Prostate gland (tissue), 2 donors: ENCODE measurements around the gene CCDC146. TPM values are rescaled to one million over a fixed set of nuclear protein-coding genes. Genes with fewer than 3 reads are reported as not detected.

Source experiments
- DNase-seq: peaks from one replicate; pipeline ENCODE4 v3.0.0-alpha.2; 2019; ENCODE audit warnings: low spot score
- H3K27ac ChIP-seq, 2 donors: fragments of 200-600 bp; sonication (generic); 2 replicates each; pipeline ENCODE4 v1.5.1; 2017 to 2019
- H3K27me3 ChIP-seq: fragments of 200-600 bp; sonication (generic); replicated peaks from 2 replicates; pipeline ENCODE4 v1.5.1; 2019; ENCODE audit not compliant: insufficient read depth
- H3K36me3 ChIP-seq, 2 donors: fragments of 200-600 bp; sonication (generic); 1 replicate in 1 of 2; 2 replicates in 1 of 2; pipeline versions ENCODE4 v1.5.1 to v1.8.1; 2017 to 2019
- H3K4me1 ChIP-seq: fragments of 200-600 bp; sonication (generic); replicated peaks from 2 replicates; pipeline ENCODE4 v1.5.1; 2019
- H3K4me3 ChIP-seq, 2 donors: fragments of 200-600 bp; sonication (generic); 2 replicates each; pipeline ENCODE4 v1.5.1; 2017 to 2019
- H3K9me3 ChIP-seq: fragments of 200-600 bp; sonication (generic); 2 replicates; pipeline ENCODE4 v1.5.1; 2017
- POLR2A ChIP-seq: fragments of 450-650 bp; IDR thresholded peaks from one replicate; pipeline ENCODE4 v1.6.1; 2016; ENCODE audit warnings: antibody characterized with exemption, mild to moderate bottlenecking
- POLR2AphosphoS5 ChIP-seq: sonication (generic); formaldehyde crosslinking; IDR thresholded peaks from one replicate; pipeline ENCODE4 v1.6.1; 2017; ENCODE audit warnings: antibody characterized with exemption
- WGBS: methylation state at CpG from one replicate; pipeline ENCODE4 v1.1.5; 2018; 5-methylcytosine and 5-hydroxymethylcytosine counted together
- intact Hi-C: fragments of 100-400 bp; cut with DNase I; formaldehyde crosslinking; loops from one replicate; pipeline ENCODE4 v1.14.2; 2022
- total RNA-seq, 2 donors: library from RNA; depleted of rRNA; stranded (reverse); fragments of >200 nt; gene quantifications; one replicate each; pipeline ENCODE4 v1.1.0, GENCODE V29; 2016
- TF ChIP-seq, protein P1 (sequence below), 4 experiments: fragments of 200-600 bp in 2 of 4; fragments of 450-650 bp in 2 of 4; sonication (generic) in 2 of 4; IDR thresholded peaks; 1 replicate in 3 of 4; 2 replicates in 1 of 4; pipeline ENCODE4 v1.5.1; 2016 to 2019; ENCODE audit warnings: antibody characterized with exemption in 4 of 4, mild to moderate bottlenecking in 2 of 4, moderate library complexity in 2 of 4

CCDC146 gene
- total RNA-seq, 2 donors from 2014 or later: 16.5 to 21.4 TPM

- H3K4me3 ChIP-seq: no peak overlapping the region
- DNase-seq: no peak
- intact Hi-C loops: no loop called here
- H3K27ac ChIP-seq: no peak overlapping the region
- no peaks in the 10 kb centered on the region for H3K27me3 ChIP-seq
- H3K9me3 ChIP-seq: no peaks in the 10 kb centered on the region
- WGBS: 69% methylated on average over 6 of the region's 6 CpGs
- no peaks in the 10 kb centered on the region for H3K36me3 ChIP-seq
- H3K4me1 ChIP-seq: no peaks in the 10 kb centered on the region
- TF ChIP-seq POLR2A (no peak), POLR2AphosphoS5 (no peak)
- TF ChIP-seq, protein P1, sequence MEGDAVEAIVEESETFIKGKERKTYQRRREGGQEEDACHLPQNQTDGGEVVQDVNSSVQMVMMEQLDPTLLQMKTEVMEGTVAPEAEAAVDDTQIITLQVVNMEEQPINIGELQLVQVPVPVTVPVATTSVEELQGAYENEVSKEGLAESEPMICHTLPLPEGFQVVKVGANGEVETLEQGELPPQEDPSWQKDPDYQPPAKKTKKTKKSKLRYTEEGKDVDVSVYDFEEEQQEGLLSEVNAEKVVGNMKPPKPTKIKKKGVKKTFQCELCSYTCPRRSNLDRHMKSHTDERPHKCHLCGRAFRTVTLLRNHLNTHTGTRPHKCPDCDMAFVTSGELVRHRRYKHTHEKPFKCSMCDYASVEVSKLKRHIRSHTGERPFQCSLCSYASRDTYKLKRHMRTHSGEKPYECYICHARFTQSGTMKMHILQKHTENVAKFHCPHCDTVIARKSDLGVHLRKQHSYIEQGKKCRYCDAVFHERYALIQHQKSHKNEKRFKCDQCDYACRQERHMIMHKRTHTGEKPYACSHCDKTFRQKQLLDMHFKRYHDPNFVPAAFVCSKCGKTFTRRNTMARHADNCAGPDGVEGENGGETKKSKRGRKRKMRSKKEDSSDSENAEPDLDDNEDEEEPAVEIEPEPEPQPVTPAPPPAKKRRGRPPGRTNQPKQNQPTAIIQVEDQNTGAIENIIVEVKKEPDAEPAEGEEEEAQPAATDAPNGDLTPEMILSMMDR (IDR thresholded peaks at IDR 0.05): no peak
Measured at GRCh38 chr7:77258593-77258992, 136.2 kb downstream of the CCDC146 start.

- TF ChIP-seq, protein P1 (IDR thresholded peaks at IDR 0.05): no peak
- TF ChIP-seq POLR2A: no peak
- TF ChIP-seq POLR2AphosphoS5: no peak
- no peak for DNase-seq
- H3K4me3 ChIP-seq: no peak overlapping the region
- no peaks in the 10 kb centered on the region for H3K27me3 ChIP-seq
- H3K36me3 ChIP-seq: no peaks in the 10 kb centered on the region
- WGBS: 93% methylated on average over 4 of the region's 4 CpGs
- intact Hi-C loops: no loop called here
- no peak overlapping the region for H3K27ac ChIP-seq
- no peaks in the 10 kb centered on the region for H3K4me1 ChIP-seq
- H3K9me3 ChIP-seq: no peaks in the 10 kb centered on the region
Measured at GRCh38 chr7:77262316-77262715, 139.9 kb downstream of the CCDC146 start.

DNA sequence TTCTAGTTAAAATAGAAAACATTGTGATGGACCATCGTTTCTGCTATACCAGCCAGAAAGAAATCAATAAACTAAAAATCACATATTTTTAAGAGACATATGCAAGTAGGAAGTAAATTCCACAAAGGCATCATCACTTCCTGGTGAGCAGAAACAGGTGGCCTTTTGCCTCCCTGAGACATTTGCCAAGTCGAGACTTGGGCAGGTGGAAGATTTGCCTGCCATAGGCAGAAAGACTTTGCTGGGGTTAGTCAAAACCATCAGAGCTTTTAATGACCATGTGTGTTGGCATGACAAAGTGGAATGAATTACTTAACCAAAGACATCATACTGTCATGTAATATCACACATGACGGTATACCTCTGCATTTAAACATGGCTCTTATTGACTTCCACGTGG is 143.3 kb downstream of the CCDC146 start:
- Histone ChIP-seq H3K27me3 (no peaks in the 10 kb centered on the region), H3K27ac (no peak overlapping the region), H3K36me3 (no peaks in the 10 kb centered on the region), H3K4me1 (no peaks in the 10 kb centered on the region), H3K9me3 (no peaks in the 10 kb centered on the region), H3K4me3 (no peak overlapping the region)
- TF ChIP-seq POLR2AphosphoS5 (no peak), POLR2A (no peak)
- TF ChIP-seq, protein P1 (IDR thresholded peaks at IDR 0.05): no peak
- 79% methylated on average over 4 of the region's 4 CpGs for WGBS
- intact Hi-C loops: no loop called here
- no peak for DNase-seq

- Histone ChIP-seq H3K9me3 (no peaks in the 10 kb centered on the region), H3K4me3 (no peak overlapping the region), H3K27me3 (no peaks in the 10 kb centered on the region), H3K36me3 (no peaks in the 10 kb centered on the region), H3K4me1 (no peaks in the 10 kb centered on the region), H3K27ac (no peak overlapping the region)
- DNase-seq: no peak
- 91% methylated on average over 2 of the region's 2 CpGs for WGBS
- intact Hi-C loops: no loop called here
- no peak for TF ChIP-seq POLR2A
- TF ChIP-seq, protein P1 (IDR thresholded peaks at IDR 0.05): no peak
- no peak for TF ChIP-seq POLR2AphosphoS5
Measured at GRCh38 chr7:77266291-77266794, 143.9 kb downstream of the CCDC146 start.

GRCh38 chr7:77269360-77270093 is 147.1 kb downstream of the CCDC146 start:
- WGBS: 74% methylated on average over 4 of the region's 4 CpGs
- no peaks in the 10 kb centered on the region for H3K36me3 ChIP-seq
- no peak overlapping the region for H3K27ac ChIP-seq
- no peaks in the 10 kb centered on the region for H3K9me3 ChIP-seq
- TF ChIP-seq POLR2AphosphoS5 (no peak), POLR2A (no peak)
- TF ChIP-seq, protein P1 (IDR thresholded peaks at IDR 0.05): no peak
- intact Hi-C loops: no loop called here
- no peaks in the 10 kb centered on the region for H3K4me1 ChIP-seq
- H3K27me3 ChIP-seq: no peaks in the 10 kb centered on the region
- no peak overlapping the region for H3K4me3 ChIP-seq
- no peak for DNase-seq
